Hypothalamus (tissue), 51 donors: Measurements from ENCODE around the gene VASP.

Experiments
- DNase-seq, 51 donors: peaks; one replicate each; lab custom pipeline; 2025; lab: John Stamatoyannopoulos, UW

The VASP gene

DNA sequence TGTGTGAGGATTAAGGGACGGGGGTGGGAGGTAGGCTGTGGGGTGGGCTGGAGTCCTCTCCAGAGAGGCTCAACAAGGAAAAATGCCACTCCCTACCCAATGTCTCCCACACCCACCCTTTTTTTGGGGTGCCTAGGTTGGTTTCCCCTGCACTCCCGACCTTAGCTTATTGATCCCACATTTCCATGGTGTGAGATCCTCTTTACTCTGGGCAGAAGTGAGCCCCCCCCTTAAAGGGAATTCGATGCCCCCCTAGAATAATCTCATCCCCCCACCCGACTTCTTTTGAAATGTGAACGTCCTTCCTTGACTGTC is 34.0 kb upstream of the VASP start:
- no peak for DNase-seq

DNA sequence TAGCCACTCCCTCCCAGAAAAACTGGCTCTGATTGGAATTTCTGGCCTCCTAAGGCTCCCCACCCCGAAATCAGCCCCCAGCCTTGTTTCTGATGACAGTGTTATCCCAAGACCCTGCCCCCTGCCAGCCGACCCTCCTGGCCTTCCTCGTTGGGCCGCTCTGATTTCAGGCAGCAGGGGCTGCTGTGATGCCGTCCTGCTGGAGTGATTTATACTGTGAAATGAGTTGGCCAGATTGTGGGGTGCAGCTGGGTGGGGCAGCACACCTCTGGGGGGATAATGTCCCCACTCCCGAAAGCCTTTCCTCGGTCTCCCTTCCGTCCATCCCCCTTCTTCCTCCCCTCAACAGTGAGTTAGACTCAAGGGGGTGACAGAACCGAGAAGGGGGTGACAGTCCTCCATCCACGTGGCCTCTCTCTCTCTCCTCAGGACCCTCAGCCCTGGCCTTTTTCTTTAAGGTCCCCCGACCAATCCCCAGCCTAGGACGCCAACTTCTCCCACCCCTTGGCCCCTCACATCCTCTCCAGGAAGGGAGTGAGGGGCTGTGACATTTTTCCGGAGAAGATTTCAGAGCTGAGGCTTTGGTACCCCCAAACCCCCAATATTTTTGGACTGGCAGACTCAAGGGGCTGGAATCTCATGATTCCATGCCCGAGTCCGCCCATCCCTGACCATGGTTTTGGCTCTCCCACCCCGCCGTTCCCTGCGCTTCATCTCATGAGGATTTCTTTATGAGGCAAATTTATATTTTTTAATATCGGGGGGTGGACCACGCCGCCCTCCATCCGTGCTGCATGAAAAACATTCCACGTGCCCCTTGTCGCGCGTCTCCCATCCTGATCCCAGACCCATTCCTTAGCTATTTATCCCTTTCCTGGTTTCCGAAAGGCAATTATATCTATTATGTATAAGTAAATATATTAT is 33.3 kb upstream of the VASP start:
- no peak for DNase-seq

- no peak for DNase-seq
These were observed 32.4 kb upstream of the VASP start for GRCh38 chr19:45474606-45475521.

DNA sequence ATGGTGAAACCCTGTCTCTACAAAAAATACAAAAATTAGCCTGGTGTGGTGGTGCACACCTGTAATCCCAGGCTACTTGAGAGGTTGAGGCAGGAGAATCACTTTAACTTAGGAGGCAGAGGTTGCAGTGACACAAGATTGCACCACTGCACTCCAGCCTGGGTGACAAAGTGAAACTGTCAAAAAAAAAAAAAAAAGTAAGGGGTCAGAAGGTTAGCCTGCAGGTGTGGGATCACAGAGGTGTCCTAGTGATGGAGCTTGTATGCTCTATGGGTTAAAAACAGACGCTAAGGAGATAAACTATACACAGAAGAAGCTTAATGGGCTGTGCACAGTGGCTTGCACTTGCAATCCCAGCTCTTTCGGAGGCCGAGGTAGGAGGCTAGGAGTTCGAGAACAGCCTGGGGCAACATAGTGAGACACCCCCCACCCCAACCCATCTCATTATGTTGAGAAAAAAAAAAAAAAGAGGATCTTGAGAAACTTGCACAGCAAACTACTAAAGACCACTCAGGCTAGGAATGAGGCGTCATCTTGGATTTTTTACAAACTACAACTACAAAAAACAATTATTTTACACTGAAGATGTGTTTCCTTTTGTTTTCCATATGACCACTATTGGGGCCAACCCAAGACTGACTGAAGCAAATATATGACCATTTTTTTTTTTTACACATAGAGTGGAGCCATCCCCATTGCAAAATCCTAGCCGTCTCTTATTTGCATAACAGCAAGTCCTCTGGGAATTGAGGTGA is 31.6 kb upstream of the VASP start:
- DNase-seq: no peak

- DNase-seq: no peak
These were observed 31.0 kb upstream of the VASP start for GRCh38 chr19:45476304-45476703.

- no peak for DNase-seq
These were observed 30.1 kb upstream of the VASP start for GRCh38 chr19:45477186-45477585.

GRCh38 chr19:45477713-45478453 is 29.4 kb upstream of the VASP start:
- DNase-seq: peak in 1 of 51 donors; percentile 41

DNA sequence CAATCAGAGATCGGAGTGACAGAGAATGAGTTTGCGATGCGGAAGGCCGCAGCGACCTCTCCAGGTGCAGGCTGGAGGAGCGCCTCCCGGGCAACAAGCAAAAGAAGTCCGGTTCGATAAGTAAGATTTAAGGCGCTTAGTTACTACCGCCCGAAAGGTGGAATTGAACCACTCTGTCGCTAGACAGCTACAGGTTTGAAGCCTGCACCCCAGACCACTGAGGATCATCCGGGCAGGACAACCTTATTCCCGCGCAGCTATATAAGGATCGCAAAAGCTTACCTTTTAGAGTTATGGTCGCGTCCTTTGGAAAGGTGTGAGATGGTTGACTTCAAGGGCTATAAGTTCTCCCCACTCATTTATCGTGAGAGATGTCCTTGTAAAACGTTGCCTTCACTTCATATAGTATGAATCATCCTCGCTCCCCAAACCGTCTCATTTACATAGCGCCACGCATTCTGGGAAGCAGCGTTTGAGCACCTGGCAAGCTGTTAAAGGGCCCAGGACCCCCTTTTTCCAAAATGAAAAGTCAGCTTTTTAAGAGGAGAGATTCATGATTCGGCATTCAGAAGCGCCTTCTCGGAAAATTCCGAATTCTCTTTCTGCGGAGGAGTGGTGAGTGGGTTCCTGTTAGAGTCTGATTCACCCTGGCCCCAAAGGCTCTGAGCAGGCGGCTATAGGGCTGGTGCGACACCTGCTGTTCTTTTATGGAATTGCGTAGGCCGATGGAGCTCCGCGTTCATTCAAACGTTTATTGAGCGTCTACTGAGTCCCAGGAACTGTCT is 28.6 kb upstream of the VASP start:
- peak in 50 of 51 donors; percentile 25 to 98 (median 76) for DNase-seq

- no peak for DNase-seq
These were observed 24.2 kb upstream of the VASP start for GRCh38 chr19:45483033-45483432.

DNA sequence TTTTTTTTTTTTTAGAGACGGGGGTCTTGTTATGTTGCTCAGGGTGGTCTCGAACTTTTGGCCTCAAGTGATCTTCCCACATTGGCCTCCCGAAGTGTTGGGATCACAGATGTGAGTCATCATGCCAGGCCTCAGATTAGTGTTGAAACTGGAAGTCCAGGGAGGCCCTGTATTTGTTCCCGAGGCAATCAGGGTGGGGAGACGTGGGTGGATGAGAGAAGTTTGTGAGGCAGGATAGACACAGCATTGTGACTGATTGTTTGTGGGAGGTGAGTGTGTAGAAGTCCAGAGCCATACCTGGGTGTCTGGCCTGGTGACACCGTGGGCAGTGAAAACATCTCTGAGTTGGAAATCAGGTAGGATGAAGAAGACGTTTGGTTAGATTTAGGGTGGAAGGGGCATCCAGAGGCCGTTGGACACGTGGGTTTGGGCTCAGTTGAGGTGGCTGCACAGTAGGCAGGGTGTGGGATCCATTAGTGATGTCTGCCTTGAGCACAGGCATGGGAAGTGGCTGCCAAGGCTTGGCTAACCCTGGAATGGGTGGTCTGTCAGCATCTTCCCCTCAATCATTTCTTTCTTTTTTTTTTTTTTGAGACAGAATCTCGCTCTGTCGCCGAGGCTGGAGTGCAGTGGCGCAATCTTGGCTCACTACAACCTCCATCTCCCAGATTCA is 22.9 kb upstream of the VASP start:
- DNase-seq: no peak

- DNase-seq: peak; percentile 37 to 99 (median 92)
These were observed 21.8 kb upstream of the VASP start for GRCh38 chr19:45485305-45486077.

GRCh38 chr19:45488708-45489107 is 18.6 kb upstream of the VASP start:
- no peak for DNase-seq

GRCh38 chr19:45489216-45489855 is 17.9 kb upstream of the VASP start:
- no peak for DNase-seq

DNA sequence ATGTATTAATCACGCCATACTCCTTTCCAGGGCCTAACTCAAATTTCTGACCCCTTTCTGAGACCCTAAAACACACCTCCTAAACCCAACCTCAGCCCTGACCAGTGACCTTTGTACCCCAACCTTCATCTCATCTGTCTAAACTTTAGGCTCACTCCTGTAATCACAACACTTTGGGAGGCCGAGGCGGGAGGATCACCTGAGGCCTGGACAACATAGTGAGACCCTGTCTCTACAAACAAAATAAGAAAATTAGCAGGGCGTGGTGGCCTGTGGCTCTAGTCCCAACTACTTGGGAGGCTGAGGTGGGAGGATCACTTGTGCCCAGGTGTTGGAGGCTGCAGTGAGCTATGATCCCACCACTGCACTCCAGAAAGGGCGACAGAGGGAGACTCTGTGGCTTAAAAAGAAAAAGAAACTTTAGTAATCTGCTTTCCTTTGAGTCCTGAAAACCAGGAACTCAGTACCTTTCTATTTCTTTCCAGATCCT is 15.1 kb upstream of the VASP start:
- no peak for DNase-seq

DNA sequence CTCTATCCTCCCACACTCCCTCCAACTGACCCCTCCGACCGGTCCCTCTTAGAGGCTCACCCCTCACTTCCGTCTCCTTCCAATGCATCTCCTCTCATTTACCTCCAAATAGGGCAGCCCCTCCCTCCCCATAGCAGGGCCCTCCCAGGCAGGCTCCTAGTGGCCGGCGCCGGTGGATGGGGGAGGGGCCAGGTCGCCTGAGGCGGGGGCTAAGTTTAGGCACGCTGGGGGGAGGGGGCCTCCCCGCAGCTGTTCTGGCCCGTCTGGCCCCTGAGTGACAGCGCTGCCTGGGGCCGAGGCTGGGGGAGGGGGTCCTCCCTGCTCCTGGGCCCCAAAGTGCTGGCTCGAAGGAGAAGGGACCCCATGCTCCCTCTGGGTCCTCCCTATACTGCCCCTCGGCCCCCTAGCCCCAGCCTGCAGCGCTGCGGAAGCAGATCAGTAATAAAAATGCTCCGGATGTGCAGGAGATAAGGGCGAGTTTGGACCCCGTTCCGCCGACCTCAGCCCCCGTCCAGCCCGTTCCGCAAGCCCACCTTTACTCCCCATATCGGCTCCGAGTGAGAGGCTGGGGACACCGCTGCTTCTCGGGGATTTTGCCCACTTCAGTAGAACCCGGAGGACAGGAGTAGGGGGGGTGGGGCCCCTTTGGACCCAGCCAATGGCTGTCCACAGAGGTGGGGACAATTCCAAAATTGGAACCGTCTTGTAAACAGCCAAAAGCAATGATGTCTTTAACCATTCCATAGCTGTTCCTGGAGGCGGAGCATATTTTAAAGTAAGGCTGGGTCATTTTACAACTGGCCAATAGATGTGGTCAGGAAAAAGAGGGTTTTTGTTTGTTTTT is 14.4 kb upstream of the VASP start:
- DNase-seq: peak in 12 of 51 donors; percentile 12 to 30 (median 20)

DNA sequence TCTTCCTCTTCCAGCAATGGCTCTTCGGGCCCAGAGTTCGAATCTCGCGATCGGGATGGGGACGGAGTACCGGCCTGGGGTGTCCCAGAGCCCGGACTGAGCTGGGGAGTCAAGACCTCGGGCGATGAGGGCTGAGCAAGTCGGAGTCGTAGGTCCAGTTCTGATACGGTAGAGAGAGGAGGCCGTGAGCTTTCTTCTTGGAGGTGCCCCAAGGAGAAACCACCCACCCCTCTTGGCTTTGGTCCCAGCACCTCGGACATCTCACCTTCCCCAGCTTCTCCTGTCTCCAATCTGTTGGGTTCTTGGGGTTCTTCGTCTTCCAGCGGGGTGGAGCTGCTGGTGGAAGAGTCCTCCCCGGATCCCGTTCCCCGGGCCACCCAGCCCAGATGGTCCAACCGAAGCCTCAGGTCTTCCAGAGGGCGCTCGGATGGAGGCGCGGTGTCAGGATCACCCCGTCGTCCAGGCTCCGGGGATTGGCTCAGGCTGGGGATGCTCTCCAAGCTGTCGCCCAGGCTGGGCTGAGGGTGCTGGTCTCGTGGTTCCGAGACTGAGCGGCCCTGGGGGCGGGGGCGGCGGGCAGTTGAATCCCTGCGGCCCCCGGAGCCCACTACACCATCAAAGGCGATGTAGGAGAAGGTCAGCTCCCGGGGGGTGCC is 12.9 kb upstream of the VASP start:
- no peak for DNase-seq
